Stimulated activated CD8-positive, alpha-beta memory T cell treated with anti-CD3 and anti-CD28 coated beads, Interleukin-12 subunit alpha, Interleukin-12 subunit beta, amount 100 ng/mL, for 4 hours (primary cell): ENCODE results near the gene TTPAL.
"Not testable (repeated sequence)": the region's sequence is repeated elsewhere in the genome, so short reads cannot be mapped to it uniquely, and the experiment has no call there.

Source experiments
- DNase-seq: peaks from one replicate; pipeline ENCODE4 v3.0.0-alpha.2; 2020; ENCODE audit warnings: low read depth

The TTPAL gene

DNA sequence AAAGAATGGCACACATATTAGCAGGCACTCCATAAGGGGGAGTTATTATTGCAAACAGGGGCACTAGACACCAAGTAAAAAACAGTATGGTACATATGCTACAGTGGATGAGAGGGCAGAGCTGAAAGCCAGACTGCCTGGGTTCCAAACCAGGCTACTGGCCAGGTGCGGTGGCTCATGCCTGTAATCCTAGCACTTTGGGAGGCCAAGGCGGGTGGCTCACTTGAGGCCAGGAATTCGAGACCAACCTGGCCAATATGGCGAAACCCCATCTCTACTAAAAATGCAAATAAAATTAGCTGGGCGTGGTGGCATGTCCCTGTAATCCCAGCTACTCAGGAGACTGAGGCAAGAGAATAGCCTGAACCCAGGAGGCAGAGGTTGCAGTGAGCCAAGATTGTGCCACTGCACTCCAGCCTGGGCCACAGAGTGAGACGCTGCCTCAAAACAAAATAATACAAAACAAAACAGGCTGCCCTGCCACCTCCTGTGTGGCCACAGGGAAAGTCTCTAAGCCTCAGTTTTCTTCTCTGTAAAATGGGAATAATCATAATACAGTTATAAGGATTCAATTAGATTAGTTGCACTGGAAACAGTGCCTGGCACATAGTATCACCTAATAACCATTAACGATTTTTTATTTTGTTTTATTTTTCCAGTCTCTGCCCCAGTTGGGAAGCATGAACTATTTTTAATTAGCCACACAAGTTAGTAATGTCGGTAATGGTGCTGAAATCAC is 7.5 kb upstream of the TTPAL start:
- DNase-seq: no peak

DNA sequence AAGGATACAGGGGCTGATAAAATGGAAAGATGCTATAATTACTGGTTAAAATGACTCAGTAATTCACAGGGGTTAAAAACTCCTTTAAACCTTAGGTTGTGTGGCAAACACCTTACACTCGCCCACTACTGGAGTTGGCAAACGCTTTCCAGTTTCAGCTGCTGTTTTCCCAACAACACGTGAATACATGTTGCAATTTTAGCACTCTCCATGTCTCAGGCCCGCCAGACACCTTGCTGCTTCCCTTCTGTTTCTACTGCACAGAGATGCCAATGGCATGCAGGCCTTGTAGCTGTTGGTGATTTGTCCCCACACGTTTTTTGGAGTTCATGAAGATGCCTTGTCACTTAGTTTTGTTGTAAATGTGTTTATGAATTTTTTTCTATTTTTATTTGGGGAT is 5.3 kb upstream of the TTPAL start:
- DNase-seq: no peak

DNA sequence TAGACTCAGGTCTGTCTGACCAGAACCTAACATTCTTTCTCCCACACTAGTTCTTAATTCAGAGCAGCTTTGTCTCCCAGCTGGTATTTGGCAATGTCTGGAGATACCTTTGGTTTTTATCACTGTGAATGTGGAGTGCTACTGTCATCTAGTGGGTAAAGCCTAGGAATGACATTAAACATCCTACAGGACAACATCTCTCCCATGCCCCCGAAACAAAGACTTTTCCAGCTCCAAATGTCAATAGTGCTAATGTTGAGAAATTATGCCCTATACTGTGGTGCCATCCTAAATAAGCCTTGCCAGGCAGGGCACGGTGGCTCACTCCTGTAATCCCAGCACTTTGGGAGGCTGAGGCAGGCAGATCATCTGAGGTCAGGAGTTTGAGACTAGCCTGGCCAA is 4.2 kb upstream of the TTPAL start:
- no peak for DNase-seq

DNA sequence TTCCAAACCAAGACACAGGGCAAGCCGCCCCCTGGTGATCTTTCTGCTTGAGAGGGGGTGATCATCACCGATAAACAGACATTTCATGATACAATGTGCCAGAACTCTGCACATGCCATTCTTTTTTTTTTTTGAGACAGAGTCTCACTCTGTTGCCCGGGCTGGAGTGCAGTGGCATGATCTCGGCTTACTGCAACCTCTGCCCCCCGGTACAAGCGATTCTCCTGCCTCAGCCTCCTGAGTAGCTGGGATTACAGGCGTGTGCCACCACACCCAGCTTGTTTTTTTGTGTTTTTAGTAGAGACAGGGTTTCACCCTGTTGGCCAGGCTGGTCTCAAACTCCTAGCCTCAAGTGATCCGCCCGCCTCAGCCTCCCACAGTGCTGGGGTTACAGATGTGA is 3.4 kb upstream of the TTPAL start:
- not testable (repeated sequence) for DNase-seq

DNA sequence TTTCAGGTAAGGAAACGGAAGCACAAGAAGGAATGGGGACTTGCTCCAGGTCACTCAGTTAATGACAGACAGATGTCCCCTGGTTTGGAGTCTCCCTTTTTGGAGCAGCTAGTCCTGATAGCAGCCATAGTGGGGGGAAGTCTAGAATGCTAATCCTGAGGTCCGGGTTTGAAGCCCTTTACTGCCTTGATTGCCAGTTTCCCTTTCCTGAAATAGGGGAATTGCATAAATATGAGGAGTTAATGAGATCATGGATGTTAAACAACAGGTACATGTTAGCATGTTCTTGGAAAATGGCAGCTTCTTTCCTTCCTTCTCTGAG is 341 bp upstream of the TTPAL start:
- no peak for DNase-seq

DNA sequence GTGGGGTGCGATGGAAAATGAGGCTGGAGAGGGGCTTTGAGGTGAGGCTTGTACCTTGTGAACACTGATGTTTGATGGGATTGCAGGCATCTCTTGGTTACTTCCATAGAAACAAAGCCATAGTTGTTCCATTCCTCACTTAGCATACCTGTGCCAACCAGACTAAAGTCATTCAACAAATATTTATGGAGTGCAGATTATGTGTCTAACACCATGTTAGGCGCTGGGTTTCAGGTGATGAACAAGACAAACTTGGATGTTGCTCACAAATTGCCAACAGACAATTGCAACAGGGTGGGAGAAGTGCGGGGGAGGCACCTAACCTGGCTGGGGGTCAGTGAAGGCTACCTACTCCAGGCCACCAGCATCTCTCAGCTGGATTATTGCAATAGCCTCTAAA is 1.5 kb downstream of the TTPAL start:
- no peak for DNase-seq

DNA sequence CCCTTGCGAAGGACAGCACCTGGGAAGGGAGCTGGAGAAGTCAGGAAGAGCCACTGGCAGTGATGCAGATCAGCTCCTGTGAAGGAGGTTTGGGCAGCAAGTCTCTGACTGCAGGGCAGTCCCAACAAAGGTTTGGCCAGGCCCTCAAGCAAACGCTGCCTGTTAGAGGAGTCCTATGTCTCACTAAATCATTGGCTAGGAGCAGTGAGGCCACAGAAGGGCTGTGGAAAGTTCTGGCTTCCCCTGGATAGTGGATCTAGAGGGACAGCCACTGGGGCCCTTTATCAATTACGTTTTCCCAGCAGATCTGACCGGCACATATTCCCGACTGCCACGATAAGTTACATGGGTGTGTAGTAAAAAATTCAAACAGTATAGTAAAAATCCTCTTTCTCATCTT is 2.5 kb downstream of the TTPAL start:
- DNase-seq: no peak

DNA sequence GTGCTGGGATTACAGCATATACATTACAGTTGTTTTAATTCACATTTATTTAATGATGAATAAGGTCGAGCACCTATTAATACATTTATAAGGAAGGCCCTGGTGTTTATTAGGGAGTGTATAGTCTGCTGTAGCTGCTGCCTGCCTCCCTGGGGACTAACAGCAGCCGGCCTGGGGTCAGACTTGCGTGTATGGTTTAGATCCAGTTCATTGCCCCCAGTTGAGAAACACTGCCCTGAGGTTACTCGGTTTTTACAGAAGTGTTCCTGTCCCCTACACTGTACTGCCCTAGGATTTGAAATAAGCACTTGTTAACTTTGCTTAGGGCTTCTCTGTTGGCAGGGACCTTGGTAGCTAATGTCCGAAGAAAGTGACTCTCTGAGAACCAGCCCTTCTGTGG is 4.0 kb downstream of the TTPAL start:
- DNase-seq: no peak

DNA sequence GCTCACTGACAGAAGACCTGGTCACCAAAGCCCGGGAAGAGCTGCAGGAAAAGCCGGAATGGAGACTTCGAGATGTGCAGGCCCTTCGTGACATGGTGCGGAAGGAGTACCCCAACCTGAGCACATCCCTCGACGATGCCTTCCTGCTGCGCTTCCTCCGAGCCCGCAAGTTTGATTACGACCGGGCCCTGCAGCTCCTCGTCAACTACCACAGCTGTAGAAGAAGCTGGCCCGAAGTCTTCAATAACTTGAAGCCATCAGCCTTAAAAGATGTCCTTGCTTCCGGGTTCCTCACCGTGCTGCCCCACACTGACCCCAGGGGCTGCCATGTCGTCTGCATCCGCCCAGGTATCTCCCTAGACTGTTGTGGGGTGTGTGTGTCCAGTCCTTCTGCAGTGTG is 4.4 kb downstream of the TTPAL start:
- DNase-seq: no peak

DNA sequence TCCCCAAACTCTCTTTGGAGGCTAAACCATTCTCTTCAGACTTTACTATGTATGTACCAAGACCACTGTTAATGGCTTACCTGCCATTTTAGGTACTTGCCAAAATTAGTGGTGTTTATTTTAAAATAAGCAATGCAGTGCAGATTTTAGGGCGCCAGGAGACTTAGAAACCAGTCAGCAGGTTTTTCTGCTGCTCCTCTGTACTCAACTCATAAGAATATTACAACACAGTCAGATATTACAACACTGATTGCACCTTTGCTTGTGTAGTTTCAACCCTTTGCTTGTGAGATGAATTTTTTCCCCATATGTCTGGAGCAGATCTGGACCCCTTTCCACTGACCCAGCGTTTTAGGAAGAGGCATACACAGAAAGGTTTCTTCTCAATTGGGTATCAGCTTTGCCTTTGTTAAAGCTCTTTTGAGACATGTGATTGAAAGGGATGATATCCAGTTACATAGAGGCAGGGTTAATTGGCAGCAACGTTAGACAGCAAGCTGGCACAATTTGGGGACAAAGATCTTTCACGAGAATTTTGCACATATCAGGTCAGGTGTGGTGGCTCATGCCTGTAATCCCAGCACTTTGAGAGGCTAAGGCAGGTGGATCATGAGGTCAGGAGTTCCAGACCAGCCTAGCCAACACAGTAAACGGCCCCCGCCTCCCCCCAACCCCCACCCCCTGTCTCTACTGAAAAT is 6.2 kb downstream of the TTPAL start:
- no peak for DNase-seq

DNA sequence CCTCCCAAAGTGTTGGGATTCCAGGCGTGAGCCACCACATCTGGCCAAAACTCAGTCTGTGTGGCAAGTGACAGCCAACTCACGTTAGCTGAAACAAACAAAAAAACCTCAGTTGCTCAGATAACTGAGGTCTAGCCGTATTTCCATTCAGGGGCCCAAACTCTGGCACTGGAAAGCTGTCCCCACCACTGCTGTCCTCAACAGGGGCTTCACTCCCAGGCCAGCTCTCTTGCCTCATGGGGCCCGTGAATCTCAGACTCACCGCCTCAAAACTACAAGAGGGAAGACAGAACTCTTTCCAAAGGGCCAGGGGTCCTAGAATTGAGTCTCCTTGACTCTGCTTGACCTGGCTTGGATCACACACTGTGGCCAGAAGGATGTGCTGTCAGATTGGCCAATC is 7.4 kb downstream of the TTPAL start:
- no peak for DNase-seq

DNA sequence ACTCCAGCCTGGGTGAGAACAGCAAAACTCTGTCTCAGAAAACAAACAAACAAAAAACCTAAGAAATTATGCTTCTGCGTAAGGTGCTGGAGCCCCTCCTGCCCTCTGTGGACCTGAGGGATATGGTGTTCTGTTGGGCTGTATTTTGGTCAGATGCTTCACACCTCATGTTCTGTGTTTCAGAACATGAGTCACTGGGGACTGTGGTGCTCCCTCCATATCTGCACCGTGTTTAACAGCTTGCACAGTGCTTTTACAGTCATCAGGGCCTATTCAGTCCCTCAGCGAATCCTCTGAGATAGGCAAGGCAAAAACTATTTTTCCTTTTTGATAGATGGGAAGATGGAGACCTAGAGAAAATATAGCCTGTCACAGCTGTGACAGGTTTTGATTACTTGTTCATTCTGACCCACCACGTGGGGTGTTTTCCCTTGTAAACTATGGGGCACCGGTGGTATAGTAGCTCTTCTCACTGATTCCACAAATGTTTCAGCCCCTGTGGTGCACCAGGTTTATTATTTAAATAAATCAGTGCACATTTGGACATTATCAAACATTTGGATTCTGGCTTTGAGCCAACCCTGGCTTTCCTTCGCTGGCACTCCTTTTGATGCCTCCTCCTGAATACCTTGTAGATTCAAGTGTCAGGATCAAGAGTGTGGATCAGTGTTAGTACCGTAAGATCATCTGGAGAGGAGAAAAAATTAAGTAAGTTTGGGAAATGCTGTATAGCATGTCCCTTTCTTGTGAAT is 9.6 kb downstream of the TTPAL start:
- DNase-seq: no peak

DNA sequence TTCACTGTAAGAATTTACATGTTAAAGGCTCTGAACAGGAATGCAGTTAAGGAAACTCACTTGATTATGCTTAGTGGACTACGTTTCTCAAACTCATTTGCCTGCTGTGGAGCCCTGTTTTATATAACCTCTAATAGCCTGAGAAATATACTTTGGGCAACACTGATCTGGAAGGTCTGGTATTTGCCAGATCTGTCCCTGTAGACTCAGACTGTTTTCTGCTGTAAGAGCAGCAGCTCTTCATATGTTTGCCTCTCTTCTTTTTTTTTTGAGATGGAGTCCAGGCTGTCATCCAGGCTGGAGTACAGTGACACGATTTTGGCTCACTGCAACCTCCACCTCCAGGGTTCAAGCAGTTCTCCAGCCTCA is 10.1 kb downstream of the TTPAL start:
- DNase-seq: no peak

DNA sequence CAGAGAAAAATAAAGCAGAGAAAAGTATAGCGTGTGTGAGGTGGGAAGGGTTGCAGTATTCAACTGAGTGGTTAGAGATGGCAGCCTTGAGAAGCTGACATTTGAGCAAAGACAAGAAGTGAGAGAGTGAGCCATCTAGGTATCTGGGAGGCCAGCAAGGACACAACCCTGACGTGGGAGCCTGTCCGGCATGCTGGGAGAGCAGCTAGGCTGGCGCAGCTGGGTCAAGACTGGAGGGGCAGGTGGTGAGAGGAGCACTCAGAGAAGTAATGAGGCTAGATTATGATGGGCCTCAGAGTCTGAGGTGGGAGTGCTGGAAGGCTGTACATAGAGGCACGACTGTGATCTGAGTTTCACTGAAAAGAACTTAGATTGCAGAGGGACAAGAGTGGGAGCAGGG is 12.9 kb downstream of the TTPAL start:
- no peak for DNase-seq

DNA sequence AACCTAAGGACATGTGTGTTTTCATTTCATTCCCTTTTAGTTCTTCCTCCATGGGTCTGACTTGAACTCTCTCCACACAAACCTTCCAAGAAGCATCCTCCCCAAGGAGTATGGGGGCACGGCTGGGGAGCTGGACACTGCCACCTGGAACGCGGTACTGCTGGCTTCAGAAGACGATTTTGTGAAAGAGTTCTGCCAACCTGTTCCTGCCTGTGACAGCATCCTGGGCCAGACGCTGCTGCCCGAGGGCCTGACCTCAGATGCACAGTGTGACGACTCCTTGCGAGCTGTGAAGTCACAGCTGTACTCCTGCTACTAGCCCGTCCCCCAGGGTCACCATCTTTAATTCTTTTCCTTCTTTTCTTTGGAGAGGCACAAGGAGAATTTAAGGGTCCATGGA is 13.5 kb downstream of the TTPAL start:
- DNase-seq: no peak

DNA sequence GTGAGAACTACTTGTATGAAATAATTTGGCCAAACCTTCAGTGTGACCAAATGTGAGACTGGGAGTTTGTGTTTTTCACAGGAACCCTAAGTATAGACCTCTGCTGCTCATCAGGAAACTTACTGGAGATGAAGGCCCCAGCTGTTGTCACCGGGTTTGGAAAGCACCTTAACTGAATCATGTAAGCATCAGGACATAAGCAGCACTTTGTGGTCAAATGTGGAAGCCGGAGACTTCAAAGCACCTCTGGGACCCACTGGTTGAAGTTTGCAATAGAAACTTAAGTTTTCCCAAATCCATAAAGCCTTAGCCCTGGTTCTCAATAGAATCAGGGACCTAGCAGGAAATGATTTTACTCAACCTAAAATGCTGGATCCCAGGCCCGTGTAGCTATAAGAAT is 14.3 kb downstream of the TTPAL start:
- no peak for DNase-seq

DNA sequence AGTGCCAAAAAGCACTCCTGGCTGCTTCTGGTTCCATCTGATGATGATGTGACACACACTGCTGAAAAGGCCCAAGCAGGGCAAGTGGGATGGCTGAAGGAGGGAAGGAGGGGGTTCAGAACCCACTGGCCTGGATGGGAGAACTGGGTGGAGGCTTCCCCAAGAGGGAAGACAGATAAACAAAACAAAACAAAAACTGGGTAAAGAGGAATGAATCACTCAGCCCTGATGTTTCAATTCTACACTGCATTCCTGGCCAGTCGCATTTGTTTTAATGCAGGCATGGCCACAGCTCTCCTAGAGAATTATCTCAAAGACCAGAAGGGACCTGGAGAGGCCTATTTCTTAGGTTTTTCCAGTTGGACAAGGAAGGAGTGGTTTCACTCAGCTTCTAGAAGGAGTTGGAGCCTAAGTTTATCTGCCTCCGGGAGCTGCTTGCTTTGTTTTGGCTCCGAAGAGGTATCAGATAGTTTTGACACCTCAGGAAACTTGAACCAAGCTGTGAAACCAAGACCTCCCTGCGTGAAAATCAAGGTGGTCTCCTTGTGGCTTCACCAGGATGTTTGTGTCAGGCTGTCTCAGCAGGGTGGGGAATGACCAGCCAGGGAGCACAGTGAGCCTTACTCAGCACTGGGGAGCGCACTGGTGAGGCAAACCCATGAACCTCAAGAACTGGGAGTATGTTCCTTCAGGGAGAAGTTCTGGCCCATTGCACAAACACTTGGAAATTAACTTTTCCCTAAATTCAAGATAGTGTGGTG is 16.1 kb downstream of the TTPAL start:
- no peak for DNase-seq

DNA sequence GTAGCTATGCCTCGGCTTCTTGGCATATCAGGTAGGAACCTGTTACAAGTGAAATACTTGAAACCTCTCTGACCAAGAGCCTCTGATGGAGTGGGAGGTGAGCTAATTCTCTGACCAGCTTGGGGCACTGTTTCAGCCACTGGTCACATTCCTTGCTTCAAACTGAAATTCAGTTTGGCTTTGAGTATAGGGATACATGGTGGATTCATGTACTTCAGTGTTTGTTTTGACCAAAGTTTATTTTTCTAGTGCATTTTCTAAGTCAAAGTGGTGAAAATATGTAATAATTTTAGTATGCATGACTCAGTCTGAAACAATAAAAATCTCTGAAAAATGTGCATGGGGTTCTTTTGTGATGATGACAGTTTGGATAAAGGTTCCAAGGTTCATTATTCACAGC is 18.6 kb downstream of the TTPAL start:
- no peak for DNase-seq

DNA sequence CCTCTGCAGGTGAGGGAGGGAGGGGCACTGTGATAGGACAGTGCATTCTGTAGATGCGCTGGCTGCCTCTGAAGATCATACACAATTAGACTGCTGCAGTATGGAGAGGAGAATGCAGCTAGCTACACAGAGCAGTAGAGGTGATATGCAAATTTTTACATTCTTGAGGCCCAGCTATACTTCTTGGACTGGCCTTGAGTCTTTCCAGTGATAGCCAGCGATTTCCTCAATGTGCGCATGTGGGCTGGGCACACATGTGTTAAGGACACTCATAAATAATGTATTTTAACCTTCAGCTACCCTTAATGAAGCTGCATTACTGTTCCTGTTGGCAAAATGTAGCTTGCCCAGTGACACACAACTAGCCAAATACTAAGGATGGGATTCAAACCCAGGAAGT is 19.0 kb downstream of the TTPAL start:
- DNase-seq: no peak

DNA sequence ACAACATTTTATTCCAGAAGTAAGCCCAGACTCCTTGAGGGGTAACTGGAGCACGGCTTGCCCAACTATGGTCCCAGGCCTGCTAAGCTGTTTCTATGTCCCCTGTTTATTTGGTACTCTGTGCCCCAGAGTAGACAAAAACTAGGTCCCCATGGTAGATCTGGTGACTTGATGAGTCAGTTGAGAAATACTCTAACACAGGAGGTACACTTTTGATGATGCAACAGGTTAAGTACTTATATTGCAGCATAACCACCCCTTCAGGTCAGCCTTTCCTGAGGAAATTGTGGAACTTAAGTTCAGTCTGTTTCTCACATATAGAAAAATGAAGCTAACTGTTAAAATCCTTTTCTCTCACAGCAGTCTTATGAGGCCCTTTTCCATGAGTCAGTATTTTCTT is 19.6 kb downstream of the TTPAL start:
- no peak for DNase-seq

DNA sequence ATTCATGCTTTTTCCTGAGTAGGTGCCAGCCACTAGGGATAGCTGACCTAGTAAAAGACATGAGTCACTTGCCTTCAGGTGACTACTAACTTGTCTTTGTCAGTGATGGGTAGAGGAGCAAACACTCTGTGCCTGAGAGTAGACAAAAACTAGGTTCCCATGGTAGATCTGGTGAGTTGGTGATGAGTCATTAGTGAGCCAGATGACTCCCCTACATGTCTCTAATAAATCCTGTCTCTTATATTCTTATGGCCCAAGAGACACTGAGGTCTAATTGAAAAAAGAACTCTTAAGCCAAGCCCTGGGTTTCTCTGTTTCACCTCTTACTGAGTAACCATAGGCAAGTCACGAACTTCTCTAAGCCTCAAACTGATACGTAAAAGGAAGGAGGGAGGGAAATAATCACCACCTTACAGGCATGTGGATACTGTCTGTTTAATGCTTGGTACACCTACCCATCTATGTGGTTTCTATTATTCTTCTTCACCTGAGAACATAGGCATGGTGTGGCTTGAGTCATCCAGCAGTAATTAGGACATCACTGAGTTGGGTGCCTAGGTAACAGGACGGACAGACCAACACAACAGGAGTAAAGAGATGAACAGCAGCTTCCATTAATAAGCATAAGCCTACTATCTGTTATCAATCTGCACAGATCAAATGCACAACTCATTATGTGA is 20.3 kb downstream of the TTPAL start:
- DNase-seq: no peak

DNA sequence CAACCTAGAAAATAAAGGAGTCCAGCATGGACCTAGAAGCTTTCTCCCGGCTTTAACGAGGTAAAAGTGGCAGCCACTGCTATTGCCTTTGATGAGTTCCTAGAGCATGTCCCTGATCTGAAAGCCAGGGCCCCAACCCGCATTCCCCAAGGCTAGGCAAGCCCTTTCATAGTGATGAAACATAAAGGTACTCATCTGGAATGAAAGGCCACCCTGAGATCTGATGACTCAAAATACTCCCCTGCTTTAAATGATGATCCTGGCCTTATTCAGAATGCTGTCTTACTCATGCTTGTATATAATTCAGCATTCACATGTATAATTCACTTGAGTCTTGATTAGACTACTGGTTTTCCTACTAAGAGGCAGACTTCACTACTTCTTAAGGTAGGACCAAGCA is 21.3 kb downstream of the TTPAL start:
- no peak for DNase-seq
